Hair follicular keratinocyte (primary cell): ENCODE data around the gene ZNF470. TPM values are rescaled to one million over a fixed set of nuclear protein-coding genes. Genes with fewer than 3 reads are reported as not detected.

Experiments used
- total RNA-seq: library from RNA; depleted of rRNA; stranded (reverse); fragments of >200 nt; gene quantifications from 2 replicates; pipeline ENCODE4 v1.2.3, GENCODE V29; 2015

Gene ZNF470
- 2.2 and 3.1 TPM in 2 replicates for total RNA-seq

GRCh38 chr19:56567274-56568120 lies at the start of gene ZNF470:
ZNF470 (plus strand) TSS chr19:56567468; CDS start chr19:56570312, 2,844 bp downstream.

DNA sequence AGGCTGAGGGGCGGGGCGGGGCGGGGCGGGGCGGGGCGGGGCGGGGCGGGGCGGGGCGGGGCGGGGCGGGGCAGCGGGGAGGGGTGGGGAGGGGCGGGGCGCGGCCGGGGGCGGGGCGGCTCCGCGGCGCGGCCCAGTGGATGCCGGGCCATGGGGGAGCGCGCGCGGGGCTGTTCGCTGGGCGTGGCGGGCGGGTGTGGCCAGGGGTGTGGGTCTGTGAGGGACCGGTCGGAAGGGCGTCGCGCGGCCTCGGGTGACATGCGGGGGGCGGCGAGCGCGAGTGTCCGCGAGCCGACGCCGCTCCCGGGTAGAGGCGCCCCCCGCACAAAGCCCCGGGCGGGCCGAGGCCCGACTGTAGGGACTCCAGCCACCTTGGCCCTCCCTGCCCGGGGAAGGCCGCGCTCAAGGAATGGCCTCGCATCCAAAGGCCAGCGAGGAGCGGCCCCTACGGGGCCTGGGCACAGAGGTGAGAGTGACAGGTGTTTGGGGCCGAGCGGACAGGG lies 28.5 kb upstream of the ZNF470 start, which contains the start of gene ZFP28:
Gene ZFP28 (plus strand): TSS at position 188 of the 503 bp plus-strand sequence. CDS start 71 bp downstream, at position 259.

GRCh38 chr19:56594783-56595547 lies 27.7 kb downstream of the ZNF470 start, which contains the start of gene ZNF71:
ZNF71 (plus strand) TSS chr19:56595302; CDS start chr19:56601559, 6,257 bp downstream.

Other genes with a start within 250 kb of the ZNF470 start
- 1.7 and 1.9 TPM in 2 replicates for gene ZNF582, start 173.9 kb upstream of the ZNF470 start, total RNA-seq
- gene ZNF583, start 163.1 kb upstream of the ZNF470 start, total RNA-seq = 0.70 and 3.7 TPM in 2 replicates
- gene ZNF667, start 90.1 kb upstream of the ZNF470 start, total RNA-seq = 0.72 and 2.2 TPM in 2 replicates
- 0.80 and 1.9 TPM in 2 replicates for gene ZNF471, start 59.6 kb upstream of the ZNF470 start, total RNA-seq
- gene ZFP28, start 28.5 kb upstream of the ZNF470 start, total RNA-seq = 6.8 and 9.9 TPM in 2 replicates
- gene ZNF71, start 27.8 kb downstream of the ZNF470 start, total RNA-seq = 7.0 and 8.2 TPM in 2 replicates
- gene SMIM17, start 75.7 kb downstream of the ZNF470 start, total RNA-seq = 0.08 TPM in 1 of 2 replicates, not detected in the other
- gene ZNF835, start 104.3 kb downstream of the ZNF470 start, total RNA-seq = not detected in 2 replicates